Hematopoietic multipotent progenitor cell treated with erythropoietin and hydrocortisone succinate and interleukin-3 and kit ligand, for 15 days (in vitro differentiated cells): ENCODE data around the gene PRPF8.
"Not testable (repeated sequence)": the region's sequence is repeated elsewhere in the genome, so short reads cannot be mapped to it uniquely, and the experiment has no call there.

Experiments used
- DNase-seq: peaks from one replicate; pipeline ENCODE4 v3.0.0-alpha.2; 2015; ENCODE audit warnings: low spot score

The PRPF8 gene

DNA sequence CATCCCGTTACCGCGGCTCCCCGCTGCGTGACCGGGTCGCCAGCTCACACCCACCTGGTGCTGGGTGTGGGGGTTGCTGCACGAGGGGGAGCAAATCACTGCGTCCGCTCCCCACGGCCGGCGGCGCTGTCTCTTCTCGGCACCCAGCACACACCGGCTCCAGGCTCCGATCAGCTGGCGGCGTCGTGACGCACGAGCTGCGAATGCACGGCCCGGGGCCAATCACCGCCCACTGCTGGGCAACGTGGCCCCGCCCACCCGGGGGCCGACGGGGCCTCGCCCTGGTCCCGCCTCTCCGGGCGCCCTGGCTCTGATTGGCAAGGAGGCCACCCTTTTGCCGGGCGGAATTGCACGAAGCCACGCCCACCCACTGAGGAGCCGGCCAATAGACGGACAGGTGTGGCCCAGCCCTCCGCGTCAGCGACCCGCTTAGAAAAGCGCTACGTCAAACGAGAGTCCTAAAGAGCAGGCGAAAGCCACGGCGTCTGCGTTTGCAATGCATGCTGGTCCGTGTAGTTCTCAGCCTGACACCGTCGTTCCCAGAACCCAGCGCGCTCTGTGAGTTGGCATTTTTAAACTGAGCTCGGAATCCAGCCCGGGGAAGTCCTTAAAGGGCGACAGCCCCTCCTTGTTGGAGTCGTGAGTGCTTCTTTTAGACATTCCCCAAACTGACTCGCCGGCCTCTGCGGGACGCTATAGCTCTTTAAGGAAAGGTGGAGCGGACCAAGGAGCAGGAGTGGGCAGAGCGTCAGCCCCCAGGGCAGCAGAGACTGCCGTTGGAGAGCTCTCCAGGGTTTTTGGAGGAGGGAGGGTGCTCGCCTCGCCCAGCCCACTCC lies 31.6 kb upstream of the PRPF8 start:
- DNase-seq = peak; percentile 100

DNA sequence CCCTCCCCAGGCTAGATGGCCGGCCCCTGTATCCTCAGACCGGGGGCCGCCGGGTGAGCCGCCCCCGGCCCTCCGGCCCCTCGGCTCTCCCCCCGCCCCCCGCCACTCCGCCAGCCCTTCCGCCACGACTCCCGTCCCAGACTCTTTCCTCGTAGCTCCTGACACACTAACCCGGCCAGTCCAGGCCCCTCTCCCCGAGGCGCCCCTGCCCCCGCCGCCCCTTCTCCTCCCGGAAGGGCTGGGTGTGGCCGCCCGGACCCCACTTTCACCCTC lies 31.1 kb upstream of the PRPF8 start:
- no peak for DNase-seq

DNA sequence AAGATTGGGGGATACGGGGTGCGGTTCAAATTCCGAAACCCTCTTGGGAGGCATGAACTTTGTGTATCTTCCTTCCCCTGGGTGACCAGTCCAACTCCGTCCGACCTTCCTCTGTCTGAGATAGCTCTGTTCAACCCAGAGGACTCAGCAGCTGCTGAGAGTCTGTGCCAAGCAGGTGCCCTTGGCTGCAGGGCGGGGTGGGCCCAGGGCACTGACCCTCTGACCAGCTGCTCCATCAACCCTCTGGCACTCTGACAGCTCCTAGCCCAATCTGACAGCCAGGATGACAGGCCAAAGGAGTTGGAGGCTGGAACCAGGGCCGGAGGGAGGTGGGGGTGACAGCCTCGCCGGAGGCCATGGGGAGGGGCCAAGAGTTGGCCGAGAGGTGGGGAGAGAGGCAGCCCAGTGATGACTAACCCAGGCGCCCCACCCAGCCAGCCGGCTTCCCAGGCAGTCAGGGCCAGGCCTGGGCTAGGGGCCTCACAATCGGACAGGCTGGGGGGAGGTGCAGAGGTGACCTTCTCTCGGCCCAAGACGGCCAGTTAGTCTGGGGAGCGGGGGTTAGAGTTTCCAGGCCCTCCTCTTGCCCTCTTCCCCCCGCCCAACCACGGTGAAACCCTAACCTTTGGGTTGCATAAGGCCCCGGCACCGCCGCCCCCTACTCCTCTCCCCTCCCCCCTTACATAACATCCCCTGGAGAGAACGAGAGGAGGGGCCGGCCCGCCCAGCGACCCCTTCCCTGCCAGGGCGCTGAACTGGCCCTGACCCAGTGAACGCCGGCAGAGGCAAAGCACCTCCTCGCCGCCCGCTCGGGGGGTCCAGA lies 30.5 kb upstream of the PRPF8 start:
- peak; percentile 87 for DNase-seq

DNA sequence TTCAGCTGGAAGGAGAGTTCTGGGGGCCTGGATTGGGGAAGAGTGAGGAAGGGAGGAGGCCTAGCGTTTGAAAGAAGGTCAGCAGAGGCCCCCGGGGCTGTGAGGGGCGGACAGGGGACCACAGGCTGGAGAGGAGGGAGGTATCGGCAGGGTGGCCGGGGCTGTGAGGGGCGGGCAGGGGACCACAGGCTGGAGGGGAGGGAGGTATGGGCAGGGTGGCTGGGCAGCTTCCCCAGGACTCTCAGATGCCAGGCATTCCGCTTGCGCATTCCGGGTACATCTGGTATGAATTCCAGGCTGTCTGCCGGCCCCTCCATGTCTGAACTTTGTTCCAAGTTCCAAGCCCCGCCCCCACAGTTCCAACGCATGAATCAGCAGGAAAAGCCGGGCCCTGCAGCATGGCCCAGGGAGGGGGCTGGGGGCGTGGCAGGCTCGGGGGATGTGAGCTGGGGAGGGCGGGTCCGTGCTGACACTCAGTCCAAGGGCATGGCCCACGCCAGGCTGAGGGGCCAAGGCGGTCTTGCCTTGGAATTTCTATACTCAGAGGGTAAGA lies 29.8 kb upstream of the PRPF8 start:
- DNase-seq = peak; percentile 79

DNA sequence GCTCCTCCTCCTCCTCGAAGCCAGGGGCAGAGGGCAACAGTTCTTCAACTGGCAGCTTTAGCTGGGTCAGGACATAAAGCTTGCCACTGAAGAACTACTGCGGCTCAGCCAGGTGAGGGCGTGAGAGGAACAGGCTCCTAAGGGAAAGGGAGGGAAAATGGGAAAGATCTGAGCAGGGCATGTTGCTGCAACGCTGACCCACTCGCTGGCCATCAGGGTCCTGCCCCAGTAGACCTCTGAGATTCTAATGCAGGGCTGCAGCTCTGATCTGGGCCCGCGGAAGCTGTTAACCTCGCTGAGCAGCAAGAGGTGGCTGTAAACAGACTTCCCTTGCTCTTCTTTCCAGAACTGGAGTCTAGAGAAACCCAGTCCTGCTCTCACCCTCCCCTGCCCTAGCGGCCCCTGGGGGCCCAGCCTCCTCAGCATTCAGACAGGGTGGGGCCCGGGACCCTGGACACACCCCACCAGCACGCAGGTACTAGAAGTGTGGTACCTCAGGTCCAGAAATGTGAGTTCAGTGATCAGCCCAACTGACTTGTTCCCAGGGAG lies 29.3 kb upstream of the PRPF8 start:
- no peak for DNase-seq

DNA sequence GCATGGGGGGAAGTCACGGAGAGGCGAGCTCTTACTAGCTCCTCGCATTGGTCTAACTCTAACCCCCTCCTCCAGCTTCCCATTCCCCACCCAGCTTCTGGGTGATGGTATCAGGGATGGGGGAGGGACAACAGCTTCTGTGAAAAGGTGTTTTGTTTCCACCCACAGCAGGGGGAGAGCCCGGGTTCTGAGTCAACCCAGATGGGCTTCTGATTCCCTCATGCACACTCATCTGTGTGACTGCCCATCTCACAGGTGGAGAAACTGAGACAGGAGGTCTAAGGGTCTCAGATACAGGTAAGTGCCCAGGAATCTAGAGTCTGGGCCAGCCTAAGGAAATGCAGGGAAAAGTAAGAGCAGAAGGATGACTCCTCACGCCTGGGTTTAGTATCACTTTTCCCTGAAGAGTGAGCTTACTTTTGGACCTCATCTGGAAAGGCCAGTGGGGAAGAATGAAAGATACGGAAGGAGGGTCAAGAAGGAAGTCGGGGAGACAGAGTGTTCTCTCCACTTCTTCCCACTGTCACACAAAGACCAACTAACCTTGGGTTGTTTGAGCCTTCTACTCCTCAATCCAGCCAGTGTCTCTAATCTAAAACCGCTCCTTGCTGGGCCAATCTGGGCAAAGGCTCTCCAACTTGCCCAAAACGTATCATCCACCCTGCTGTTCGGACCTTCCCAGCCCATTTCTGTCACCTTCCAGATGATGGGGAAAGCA lies 28.7 kb upstream of the PRPF8 start:
- DNase-seq = no peak

DNA sequence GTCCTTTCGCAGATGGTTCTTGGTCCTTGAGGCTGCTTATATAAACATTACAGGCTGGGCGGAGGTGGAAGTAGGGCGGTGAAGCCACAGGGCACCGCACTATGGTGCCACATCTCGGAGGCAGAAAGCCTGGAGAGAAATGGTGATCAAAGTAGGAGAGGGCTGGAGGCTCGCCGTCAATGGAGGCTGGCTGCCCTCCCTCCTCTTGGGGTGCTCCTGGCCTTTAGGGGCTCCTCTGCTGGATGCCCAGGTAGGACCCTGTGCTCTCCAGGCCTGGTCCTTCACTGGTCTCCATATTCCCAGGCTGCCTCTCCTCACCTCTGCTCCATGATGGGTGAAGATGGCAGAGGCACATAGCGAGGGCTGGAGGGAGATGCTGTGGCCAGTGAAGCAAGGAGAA lies 27.6 kb upstream of the PRPF8 start:
- no peak for DNase-seq

DNA sequence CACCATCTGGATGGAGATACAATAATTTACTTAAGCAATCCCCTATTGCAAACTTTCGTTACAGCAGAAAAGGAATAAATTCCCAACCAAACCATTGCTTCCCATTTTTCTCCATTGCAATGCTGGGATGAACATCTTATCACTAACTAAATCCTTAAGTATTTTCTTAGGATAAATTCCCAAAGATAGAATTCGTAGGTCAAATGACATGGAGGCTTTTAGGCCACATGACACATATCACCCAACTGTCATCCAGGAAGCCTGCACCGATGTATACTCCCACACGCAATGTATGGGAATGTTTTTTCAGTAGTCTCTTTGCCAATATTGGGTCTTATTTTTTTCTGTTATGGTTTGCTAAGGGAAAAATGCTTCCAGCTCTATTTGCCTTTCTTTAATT lies 27.1 kb upstream of the PRPF8 start:
- DNase-seq = no peak

DNA sequence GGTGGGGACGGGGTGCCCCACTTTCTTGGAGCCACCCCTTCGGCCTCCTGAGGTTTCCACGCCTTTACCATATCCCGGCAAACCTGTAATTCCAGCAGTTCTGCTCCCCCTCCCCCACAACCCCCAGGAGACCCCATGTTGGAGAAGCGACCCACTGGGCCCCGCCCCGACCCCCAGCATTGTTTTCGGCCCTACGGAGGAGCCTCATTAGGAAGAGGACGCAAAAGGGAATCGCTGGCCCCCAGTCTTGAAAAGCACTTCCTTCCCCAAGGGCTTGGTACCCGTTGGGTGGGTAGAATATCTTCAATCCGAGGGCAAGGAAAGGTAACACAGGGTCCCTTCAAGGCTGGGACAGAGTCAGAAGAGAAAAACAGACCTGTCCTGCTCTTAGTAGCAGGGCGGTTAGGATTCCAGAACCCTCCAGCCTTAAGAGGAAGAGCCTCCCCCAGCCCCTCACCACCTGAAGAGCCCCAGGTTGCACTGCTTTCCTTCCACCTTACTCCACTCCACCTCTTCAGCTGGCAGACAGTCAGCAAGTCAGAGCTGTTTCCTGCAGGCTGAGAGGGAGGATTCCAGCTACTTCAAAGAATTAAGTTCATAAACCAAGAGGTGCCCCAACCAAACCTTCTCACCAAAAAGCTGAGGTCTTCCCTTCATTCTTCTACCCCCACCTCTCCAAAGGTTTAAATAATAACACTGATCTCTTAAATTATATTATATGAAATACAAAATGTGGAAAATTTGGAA lies 26.3 kb upstream of the PRPF8 start:
- no peak for DNase-seq

DNA sequence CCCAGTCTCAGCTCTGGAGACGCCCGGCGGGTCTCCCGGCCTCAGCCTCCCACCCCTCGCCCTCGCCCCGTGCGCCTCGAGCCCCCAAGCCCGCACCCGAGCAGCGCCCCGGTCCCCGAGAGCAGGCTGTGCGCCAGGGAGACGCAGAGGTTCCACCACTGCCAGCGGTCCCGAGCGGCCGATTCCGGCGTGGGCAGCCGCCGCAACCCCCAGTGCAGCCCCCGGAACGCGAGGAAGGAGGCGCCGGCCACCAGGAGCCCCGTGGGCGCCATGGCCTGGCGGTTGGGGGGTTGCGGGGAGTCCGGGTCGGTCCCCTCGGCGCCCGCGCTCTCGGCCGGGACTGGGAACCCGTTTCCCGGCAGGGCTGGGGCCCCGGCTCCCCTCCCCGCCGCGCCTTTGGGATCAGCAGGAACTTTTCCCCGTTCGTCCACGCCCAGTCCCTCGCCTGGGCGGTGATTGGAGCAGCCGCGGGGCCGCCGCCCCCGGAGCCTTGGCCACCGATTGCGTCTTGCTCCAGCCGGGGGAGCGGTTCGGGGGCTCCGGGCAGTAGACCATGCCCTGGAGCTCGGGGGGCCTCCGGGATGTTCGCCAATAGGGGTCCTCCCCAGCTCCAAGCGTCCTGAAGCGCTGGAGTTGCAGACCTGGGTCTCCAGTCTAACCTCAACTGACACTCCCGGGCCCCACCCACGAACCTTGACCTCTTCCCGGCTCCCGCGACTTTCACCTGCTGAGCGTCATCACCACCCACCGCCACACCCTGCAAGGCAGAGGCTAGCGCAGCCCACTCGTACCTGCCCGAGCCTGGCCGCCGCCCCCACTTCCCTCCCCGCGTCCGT lies 25.5 kb upstream of the PRPF8 start, which contains the start of gene TLCD2:
TSS of gene TLCD2 (minus strand) at position 407 of the 836 bp plus-strand sequence. CDS start at position 272, 135 bp downstream.
- no peak for DNase-seq

DNA sequence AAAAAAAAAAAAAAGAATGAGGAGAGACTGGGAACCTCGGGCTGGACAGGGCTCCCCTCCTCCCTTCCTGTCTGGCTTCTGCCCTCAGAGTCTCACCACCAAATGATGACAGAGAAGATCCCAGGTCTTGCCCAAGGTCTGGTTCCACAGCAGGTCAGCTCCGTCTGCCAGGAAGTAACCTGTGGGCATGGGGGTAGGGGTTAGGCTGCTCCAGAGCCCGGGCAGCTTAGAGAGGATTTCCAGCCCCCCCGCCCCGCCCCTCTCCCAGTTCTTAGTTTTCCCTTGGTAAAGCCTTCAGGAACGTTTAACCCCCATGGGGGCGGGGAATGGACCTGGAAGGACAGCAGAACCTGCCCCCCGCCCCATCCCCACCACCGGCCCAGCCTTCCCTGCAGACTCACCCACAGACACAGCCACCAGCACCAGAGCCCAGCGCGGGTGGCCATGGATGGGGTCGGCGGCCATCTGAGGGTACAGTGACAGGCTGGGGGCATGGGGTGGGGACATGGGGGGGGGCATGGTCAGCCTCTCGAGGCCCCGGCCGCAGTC lies 24.8 kb upstream of the PRPF8 start:
- DNase-seq = no peak

DNA sequence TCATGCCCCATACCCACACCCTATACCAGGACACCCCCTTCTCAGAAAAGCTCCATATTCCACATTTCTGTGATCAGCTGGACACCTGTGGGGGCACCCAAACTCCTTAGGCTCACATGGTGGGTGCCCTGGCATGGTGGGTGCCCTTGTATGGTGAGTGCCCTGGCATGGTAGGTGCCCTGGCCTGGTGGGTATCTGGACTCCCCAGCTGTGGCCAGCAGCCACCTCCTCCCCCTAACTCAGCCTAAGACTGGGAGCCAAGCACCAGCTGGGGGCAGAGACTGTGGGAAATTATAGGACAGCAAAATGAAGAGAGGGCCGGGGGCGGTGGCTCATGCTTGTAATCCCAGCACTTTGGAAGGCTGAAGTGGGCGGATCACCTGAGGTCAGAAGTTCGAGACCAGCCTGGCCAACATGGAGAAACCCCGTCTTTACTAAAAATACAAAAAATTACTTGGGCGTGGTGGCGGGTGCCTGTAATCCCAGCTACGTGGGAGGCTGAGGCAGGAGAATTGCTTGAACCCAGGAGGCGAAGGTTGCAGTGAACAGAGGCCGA lies 24.2 kb upstream of the PRPF8 start:
- DNase-seq = not testable (repeated sequence)

DNA sequence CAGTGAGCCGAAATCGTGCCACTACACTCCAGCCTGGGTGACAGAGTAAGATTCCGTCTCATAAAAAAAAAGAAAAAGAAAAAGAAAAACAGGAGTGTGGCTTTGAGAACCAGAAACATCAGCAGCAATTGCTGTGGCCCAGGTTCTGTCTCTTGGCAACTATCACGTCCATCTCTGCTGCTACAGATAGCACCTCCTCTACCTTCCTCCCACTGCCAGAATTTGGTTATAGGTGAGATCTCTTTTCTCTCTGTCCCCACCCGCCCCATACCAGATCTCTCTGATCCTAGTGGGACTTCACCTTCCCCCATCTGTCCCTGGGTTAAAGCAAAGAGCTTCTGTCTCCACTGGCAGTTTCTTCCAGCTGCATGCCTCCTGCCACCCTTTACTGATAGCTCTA lies 22.4 kb upstream of the PRPF8 start:
- no peak for DNase-seq

DNA sequence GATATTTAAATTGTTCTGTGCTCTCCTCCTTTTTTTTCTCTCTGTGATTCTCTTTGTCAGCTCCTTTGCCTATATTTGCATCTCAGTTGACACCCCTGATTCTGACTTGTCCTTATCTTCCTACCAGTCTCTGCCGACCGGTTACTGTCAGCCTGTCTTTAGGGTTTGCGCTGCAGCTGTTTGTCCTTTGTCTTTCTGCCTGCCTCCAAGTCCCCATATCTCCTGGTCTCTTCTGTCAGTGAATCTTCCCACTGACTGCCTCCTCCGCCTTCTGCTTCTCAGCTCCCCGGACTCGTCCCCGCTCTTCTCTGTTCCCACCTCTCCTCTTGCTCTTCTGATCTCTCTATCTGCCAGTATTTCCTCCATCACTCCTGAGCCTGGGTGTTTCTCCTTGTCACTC lies 20.3 kb upstream of the PRPF8 start:
- no peak for DNase-seq

DNA sequence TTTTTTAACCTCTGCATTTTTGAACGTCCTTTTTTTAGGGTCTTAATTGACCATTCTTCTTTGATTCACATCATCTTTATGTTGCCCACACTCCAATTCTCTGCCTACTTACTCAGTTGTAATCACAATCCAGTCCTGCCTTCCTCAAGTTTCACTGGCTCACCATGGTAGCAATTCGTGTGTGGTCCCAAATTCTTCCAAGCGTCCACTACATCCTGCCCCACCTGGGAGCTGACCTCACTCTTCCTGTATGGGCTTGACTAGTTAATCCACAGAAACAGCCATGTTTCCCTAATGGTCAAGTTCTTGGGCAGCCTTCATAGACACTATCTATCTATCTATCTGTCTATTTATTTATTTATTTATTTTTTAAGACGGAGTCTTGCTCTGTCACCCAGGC lies 18.4 kb upstream of the PRPF8 start:
- DNase-seq = no peak

DNA sequence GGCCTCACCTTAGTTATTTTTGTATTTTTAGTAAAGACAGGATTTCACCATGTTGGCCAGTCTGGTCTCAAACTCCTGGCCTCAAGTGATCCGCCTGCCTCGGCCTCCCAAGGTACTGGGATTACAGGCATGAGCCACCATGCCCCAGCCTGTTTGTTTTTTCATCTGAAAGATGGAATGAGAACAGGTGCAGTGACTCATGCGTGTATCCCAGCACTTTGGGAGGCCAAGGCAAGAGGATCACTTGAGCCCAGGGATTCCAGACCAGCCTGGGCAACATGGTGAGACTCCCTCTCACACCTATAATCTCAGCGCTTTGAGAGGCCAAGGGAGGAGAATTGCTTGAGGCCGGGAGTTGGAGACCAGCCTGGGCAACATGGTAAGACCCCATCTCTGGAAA lies 15.2 kb upstream of the PRPF8 start:
- DNase-seq = not testable (repeated sequence)

DNA sequence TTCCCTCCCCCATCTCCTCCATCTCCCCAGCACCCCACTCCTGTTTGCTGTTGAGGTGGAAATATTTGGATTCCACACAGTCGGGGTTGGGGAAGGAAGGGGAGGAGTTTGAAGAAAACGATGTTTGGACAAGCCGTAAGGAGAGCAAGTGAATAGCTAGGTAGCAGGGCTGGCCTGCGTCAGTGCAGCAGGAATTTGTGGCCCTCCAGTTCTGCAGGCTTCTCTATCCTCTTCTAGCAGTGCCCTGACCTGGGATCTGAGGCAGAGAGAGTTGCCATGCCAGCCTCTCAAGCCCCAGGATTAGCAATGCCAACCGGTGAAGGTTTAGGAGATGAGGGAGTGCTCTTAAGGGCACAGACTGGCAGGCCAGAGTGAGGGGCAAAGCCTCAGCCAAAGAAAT lies 13.0 kb upstream of the PRPF8 start:
- DNase-seq = no peak

DNA sequence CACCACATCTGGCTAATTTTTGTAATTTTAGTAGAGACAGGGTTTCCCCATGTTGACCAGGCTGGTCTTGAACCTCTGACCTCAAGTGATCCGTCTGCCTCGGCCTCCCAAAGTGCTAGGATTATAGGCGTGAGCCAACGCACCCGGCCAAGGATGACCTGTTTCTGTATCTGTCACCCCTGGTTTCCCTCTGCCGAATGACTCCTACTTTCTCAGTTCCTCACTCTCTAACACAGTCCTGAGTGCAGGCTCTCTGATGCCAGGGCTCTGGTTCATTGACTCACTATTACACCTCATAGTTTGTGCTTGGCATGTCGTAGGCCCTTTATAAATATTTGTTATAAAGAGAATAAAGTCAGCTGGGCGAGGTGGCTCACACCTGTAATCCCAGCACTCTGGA lies 10.7 kb upstream of the PRPF8 start:
- no peak for DNase-seq

DNA sequence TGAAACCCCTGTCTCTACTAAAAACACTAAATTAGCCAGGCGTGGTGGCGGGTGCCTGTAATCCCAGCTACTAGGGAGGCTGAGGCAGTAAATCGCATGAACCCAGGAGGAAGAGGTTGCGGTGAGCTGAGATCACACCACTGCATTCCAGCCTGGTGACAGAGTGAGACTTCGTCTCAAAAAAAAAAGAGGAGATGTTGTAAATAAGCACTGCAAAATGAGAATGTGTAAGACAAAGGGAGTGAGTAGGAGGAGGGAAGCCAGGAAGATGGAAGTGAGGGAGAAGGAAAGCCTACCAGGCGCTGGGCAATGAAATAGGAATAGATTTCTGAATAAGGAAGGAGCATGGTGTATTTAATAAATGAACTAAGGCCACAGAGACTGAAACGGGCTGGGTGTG lies 8.7 kb upstream of the PRPF8 start:
- DNase-seq = no peak
